Measurements from ENCODE around the gene IL1RAPL1. TPM values are rescaled to one million over a fixed set of nuclear protein-coding genes. Genes with fewer than 3 reads are reported as not detected.

Gene IL1RAPL1
- total RNA-seq, 1 donor from 2014 or later, result 3.6 TPM

DNA sequence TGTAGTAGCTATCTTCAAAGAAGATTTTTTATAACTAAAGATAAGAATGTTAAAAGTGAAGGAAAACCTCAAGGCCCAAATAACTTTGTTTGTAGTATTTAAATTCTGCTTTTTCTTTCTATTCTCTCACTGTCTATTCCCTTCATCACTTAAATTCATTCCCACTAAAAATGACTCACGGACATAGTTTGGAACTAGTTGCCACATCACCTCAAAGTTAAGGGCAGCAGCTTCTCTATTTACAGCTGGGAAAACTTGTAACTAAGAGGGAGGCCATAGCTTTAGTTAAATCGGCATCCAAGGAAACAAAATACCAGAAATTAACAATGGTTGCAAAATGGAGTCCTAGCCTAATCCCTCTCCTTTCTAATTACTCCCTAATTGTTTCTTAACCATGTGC, 1302.8 kb downstream of the IL1RAPL1 start:
- H3K27me3 Mint-ChIP-seq, result no peaks in the 10 kb centered on the region
- DNase-seq (ENCODE audit: low spot score, unreplicated experiment), result no peak
- H3K9me3 Mint-ChIP-seq (ENCODE audit: low read depth), result no peaks in the 10 kb centered on the region
- H3K36me3 Mint-ChIP-seq (ENCODE audit: insufficient read depth), result no peaks in the 10 kb centered on the region
- H3K4me1 Mint-ChIP-seq (ENCODE audit: low read depth), result peaks cover under 1% of the 10 kb centered on the region
- H3K27ac Mint-ChIP-seq, result no peak overlapping the region
- H3K4me3 Mint-ChIP-seq (ENCODE audit: low read depth), result no peak overlapping the region
- TF ChIP-seq, protein P1, sequence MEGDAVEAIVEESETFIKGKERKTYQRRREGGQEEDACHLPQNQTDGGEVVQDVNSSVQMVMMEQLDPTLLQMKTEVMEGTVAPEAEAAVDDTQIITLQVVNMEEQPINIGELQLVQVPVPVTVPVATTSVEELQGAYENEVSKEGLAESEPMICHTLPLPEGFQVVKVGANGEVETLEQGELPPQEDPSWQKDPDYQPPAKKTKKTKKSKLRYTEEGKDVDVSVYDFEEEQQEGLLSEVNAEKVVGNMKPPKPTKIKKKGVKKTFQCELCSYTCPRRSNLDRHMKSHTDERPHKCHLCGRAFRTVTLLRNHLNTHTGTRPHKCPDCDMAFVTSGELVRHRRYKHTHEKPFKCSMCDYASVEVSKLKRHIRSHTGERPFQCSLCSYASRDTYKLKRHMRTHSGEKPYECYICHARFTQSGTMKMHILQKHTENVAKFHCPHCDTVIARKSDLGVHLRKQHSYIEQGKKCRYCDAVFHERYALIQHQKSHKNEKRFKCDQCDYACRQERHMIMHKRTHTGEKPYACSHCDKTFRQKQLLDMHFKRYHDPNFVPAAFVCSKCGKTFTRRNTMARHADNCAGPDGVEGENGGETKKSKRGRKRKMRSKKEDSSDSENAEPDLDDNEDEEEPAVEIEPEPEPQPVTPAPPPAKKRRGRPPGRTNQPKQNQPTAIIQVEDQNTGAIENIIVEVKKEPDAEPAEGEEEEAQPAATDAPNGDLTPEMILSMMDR (IDR thresholded peaks at IDR 0.05; ENCODE audit: unreplicated experiment), result no peak

DNA sequence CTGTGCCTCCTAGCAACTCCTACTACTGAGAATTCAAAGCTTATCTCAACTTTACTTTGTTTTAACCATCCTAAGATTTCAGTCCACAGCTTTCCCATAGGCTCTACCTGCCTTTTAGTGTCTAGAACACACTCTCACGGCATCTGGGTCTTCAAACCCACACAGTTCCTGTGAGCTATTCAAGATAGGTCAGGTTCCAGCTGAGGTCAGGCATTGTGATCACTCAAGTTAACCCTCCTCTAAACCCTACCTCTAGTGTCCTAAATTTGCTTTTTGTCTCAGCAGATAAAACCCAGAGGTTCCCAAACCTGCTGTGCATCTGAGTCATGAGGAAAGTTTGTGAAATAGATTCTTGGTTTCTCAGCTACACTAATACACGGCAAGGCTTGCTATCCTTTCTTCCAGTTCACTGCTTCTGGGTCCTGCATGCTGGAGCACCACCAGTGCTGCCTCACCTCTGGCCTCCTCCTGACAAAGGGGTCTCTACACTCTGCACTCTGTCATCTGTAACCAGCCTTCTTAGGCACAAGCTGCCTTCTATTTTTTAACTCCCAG, 1303.5 kb downstream of the IL1RAPL1 start:
- TF ChIP-seq, protein P1 (IDR thresholded peaks at IDR 0.05; ENCODE audit: unreplicated experiment), result no peak
- no peaks in the 10 kb centered on the region for H3K27me3 Mint-ChIP-seq
- H3K4me1 Mint-ChIP-seq (ENCODE audit: low read depth), result peaks cover 2% of the 10 kb centered on the region
- DNase-seq (ENCODE audit: low spot score, unreplicated experiment), result no peak
- no peak overlapping the region for H3K4me3 Mint-ChIP-seq (ENCODE audit: low read depth)
- no peaks in the 10 kb centered on the region for H3K9me3 Mint-ChIP-seq (ENCODE audit: low read depth)
- no peak overlapping the region for H3K27ac Mint-ChIP-seq
- no peaks in the 10 kb centered on the region for H3K36me3 Mint-ChIP-seq (ENCODE audit: insufficient read depth)

DNA sequence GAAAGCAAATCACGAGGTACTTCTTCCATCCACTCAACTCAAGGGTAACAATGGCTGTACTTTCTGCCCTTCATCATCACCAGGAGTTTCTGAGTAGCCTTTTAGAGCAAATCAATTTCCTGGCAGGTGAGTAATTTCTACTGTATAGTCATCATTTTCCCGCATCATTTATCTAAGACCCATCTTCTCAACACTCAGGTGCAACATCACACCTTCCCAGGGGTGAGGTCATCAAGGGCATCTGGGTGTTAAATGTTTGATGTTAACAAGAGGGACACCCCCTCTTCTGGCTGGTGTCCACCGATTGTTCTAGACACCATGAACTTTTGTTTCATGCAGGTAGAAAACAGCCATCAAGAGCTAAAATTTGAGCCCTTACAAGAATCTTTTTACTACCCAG, 1314.8 kb downstream of the IL1RAPL1 start:
- no peak for DNase-seq (ENCODE audit: low spot score, unreplicated experiment)

DNA sequence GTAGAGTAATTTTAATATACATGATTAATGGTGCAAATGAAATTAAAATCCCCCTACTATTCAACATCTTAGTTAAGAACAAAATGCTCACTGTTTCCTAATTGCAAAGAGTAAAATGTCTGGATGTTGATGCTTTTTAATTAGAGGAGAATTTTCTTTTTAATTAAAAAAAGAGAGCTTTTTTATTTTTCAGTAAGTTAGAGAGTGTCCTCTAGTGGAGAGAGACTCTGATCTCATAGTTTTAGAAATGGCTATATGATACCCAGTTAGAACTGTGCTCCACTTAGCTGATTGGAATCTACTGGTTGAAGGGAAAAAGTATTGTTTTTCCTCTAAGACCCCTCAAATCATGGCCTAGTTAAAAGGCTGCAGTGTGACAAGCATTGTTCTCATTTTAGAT, 1316.1 kb downstream of the IL1RAPL1 start:
- DNase-seq (ENCODE audit: low spot score, unreplicated experiment), result no peak
- H3K9me3 Mint-ChIP-seq (ENCODE audit: low read depth), result peaks cover 3% of the 10 kb centered on the region
- TF ChIP-seq, protein P1 (IDR thresholded peaks at IDR 0.05; ENCODE audit: unreplicated experiment), result peak; percentile 52
- no peaks in the 10 kb centered on the region for H3K36me3 Mint-ChIP-seq (ENCODE audit: insufficient read depth)
- H3K27ac Mint-ChIP-seq, result no peak overlapping the region
- H3K4me3 Mint-ChIP-seq (ENCODE audit: low read depth), result no peak overlapping the region
- H3K4me1 Mint-ChIP-seq (ENCODE audit: low read depth), result peaks cover 5% of the 10 kb centered on the region
- H3K27me3 Mint-ChIP-seq, result no peaks in the 10 kb centered on the region

More for the DNA sequence above, 1314.8 kb downstream of the IL1RAPL1 start:
- peaks cover 5% of the 10 kb centered on the region for H3K4me1 Mint-ChIP-seq (ENCODE audit: low read depth)
- H3K27me3 Mint-ChIP-seq, result no peaks in the 10 kb centered on the region
- no peaks in the 10 kb centered on the region for H3K36me3 Mint-ChIP-seq (ENCODE audit: insufficient read depth)
- no peak overlapping the region for H3K27ac Mint-ChIP-seq
- no peak overlapping the region for H3K4me3 Mint-ChIP-seq (ENCODE audit: low read depth)
- TF ChIP-seq, protein P1 (IDR thresholded peaks at IDR 0.05; ENCODE audit: unreplicated experiment), result no peak
- peaks cover 3% of the 10 kb centered on the region for H3K9me3 Mint-ChIP-seq (ENCODE audit: low read depth)

DNA sequence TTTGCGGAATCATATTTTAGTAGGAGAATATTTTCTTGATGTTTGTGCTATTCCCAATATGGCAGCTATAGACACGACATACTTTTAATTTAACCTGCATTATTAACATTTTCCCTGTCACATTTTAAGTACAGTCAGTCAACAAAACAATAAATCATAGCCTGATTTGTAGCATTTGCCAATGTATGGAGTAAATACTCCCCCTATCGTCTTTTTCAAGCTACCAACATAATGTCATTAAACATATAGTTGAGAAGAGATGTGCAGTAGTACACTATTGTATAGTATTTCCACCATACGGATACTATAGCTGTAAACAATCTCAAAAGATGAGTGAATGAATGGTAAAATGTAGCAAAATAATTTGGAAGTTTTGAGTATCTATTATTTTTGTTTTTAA, 1324.4 kb downstream of the IL1RAPL1 start:
- peaks cover 4% of the 10 kb centered on the region for H3K9me3 Mint-ChIP-seq (ENCODE audit: low read depth)
- no peaks in the 10 kb centered on the region for H3K4me1 Mint-ChIP-seq (ENCODE audit: low read depth)
- TF ChIP-seq, protein P1 (IDR thresholded peaks at IDR 0.05; ENCODE audit: unreplicated experiment), result no peak
- no peak overlapping the region for H3K4me3 Mint-ChIP-seq (ENCODE audit: low read depth)
- no peaks in the 10 kb centered on the region for H3K27me3 Mint-ChIP-seq
- H3K36me3 Mint-ChIP-seq (ENCODE audit: insufficient read depth), result no peaks in the 10 kb centered on the region
- DNase-seq (ENCODE audit: low spot score, unreplicated experiment), result no peak
- no peak overlapping the region for H3K27ac Mint-ChIP-seq
